Activated CD4-positive, alpha-beta T cell treated with anti-CD3 and anti-CD28 coated beads, Interleukin-2, Interleukin-6, amounts not matched to agents 100 ng/mL and 50 ng/mL, durations not matched to agents 16 hours and 8 hours (primary cell): ENCODE measurements around the gene STK32A.

Source experiments
- DNase-seq: peaks from one replicate; pipeline ENCODE4 v3.0.0-alpha.2; 2020

The STK32A gene

DNA sequence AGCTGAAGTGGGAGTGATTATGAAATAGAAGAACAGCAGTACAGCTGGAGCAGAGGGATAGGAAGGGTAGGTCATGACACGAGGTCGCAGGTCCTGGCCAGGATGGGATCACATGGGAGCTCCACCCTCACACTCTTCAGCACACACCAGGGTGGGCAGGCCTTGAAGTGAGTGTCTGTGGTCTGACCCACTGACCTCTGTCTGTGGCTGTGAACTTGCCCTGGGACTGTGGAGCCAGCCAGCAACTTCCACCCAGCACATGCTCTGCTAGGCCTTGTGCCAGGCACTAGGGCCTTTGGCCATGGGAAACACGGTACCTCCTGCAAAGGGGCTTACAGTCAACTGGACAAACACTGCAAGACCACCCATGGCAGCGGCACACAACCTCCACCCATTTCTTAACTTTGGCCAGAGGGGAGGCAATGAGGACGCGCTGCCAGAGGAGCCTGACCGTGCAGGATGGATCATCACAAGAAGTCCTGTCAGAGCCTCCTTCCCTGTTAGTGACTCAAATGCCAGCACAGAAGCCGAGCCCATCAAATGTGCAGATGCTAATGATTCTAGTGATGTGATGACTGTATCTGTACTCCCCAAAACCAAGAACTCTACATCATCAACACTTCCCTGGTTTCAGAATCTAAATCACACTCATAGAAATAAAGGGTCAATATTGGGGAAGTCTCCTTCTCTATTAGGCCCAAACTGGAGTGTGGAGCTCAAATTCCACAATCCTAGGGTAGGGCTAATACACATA, 161.4 kb downstream of the STK32A start:
- no peak for DNase-seq

DNA sequence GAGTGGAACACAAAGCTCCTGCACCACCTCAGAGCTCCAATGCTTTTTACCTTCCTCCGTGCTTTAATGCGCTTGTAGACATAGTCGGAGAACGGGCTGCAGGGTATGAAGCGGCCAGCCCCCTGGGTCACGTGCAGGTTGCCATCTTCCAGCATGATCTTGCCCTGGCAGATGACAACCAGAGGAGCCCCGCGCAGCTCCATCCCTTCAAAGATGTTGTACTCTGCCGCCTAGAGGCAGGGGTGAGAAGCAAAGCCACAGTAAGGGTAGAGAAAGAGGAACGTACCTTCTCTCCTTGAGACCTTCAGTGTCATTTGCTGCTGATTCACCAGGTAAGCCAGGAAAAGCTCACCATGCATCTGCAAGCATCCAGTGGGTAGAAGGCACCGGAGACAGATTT, 162.8 kb downstream of the STK32A start:
- DNase-seq = no peak

DNA sequence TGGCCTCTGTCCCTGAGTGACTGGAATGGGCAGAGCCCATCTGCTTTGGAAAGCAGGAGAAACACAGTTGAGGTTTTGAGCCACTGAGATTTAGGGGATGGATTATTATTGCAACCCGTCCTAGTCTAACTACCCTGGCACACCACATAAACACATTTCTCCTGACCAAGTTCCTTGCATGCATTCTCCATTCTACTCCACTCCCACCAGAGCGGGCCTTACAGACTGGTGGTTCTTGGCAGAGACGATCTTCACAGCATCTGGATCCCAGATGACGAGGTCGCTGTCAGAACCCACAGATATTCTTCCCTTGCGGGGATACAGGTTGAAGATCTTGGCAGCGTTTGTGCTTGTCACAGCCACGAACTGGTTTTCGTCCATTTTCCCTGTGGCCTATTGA, 164.0 kb downstream of the STK32A start:
- DNase-seq = no peak

- DNase-seq = no peak
Observed at GRCh38 chr5:147400126-147400809, 165.4 kb downstream of the STK32A start.

DNA sequence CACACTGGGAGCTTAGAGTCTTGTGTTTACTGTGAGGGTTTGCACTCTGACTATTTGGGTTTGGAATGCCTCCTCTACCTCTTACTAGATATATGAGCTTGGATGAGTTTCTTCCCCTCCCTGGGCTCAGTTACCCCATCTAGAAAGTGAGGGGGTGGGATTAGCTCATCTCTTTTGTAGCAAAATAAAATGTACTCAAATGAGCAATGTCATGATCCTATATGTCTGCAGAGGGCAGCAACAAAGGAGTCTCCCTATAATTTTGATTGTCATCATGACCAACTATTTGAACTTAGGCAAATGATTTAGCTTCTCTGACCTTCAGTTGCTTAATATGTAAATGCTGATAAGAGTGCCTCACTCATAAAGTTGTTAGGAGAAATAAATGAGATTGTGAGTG, 166.1 kb downstream of the STK32A start:
- DNase-seq = no peak

- no peak for DNase-seq
Observed at GRCh38 chr5:147403651-147404640, 169.1 kb downstream of the STK32A start.

GRCh38 chr5:147404706-147405105, 169.9 kb downstream of the STK32A start:
- DNase-seq = no peak

DNA sequence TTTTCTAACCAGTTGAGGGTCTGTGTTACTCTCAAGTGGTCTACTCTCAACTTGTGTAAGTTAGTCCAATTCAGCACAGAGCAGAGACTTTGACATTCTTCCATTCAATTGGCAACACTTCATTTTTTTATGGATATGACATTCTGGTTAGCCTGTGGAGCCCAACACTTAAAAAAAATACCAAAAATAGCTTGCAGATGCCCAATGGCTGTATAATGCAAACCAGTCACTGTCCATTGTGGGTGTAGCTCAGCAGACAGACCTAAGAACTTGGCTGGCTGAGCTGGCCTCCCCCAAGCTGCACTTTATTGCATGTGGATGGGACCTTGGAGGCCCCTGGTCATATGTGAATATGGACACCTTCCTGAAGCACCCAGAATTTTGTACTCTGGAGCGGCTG, 171.8 kb downstream of the STK32A start:
- no peak for DNase-seq

DNA sequence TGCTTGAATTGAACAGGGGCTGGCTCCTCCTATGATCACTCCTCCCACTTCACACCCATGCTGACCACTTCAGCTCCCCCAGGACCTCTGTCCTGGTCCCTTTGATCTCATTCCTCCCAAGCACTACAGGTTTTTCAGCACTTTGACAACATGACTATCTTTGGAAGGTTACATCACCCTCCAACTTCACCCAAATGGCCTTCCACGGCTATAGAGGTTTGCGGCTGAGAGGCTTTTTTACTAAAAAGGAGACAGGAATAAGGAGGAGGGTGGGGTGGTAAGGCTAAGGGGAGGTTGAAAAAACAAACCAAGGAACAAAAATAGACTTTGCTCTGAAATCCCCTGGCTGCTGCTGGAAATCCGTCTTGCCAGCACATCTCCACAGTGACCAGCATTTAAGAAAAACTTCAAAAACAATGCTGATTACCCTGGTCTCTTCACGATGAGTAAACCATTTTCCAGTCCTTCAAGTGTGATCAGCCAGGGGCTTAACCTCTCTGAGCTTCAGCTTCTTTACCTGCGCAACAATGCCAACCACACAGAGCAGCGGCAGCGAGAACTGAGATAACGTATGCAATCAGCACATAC, 172.4 kb downstream of the STK32A start:
- DNase-seq = no peak

- DNase-seq = no peak
Observed at GRCh38 chr5:147408980-147409379, 174.2 kb downstream of the STK32A start.

GRCh38 chr5:147410496-147411358, 175.9 kb downstream of the STK32A start:
- no peak for DNase-seq

- no peak for DNase-seq
Observed at GRCh38 chr5:147411359-147412319, 176.8 kb downstream of the STK32A start.

GRCh38 chr5:147412561-147412960, 177.7 kb downstream of the STK32A start:
- DNase-seq = no peak

DNA sequence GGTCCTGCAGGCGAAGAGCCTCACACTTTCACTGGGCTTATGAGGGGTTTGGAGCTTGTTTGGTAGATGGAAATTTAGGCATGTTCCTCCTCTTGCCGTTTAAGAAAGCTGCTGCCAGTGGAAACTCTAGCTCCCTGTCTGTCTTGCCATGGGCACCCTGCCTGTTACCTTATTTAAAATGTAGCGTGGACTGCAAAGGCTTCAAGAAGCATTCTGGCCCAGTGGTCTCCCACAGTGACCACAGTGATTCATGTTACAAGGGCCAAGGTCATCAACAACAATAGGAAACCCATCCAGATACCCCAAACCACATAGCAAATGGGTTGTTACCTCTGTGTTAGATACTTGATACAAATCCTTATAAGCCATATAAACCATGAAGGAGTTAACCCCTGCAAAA, 178.4 kb downstream of the STK32A start:
- no peak for DNase-seq

- no peak for DNase-seq
Observed at GRCh38 chr5:147415651-147416050, 180.8 kb downstream of the STK32A start.

DNA sequence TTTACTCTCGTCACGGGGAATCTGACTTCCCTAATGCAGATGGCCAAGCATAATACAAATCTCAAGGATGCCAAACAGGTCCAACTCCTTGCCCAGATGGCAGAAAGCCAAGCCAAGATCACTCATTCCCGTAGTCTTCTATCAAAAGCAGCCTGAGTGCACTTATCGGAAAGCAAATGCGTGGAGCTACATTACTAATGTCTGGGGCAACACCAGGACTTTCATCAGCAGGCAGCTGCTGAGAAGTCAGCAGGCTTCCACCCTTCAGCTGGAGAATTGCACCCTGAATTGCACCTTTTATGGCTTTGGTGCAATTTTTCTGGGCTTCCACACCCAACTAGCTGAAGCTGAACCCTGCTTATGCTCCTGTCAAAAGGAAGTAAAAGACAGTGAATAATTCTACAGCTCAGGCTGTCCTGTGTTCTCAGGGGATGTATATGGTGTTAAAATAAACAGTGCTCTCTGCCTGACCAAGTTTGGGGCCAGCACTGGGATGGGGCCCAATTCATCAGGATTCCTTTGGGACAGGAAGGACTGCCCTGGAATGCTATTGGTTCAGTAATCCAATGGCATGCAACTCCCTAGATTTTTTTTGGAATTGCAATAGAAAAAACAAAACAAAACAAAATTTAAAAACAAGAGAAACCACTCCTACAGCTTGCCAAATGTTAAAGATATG, 182.4 kb downstream of the STK32A start:
- no peak for DNase-seq

GRCh38 chr5:147418613-147419012, 183.8 kb downstream of the STK32A start:
- no peak for DNase-seq

GRCh38 chr5:147426640-147427327, 192.0 kb downstream of the STK32A start:
- no peak for DNase-seq
